IMR-90 (cell line): ENCODE results near the gene RPS2. TPM values are rescaled to one million over a fixed set of nuclear protein-coding genes. Genes with fewer than 3 reads are reported as not detected.

Source experiments
- ATAC-seq: fragments of 200-7000 bp; cut with Tn5 transposase; 2 replicates; pipeline ENCODE4 v1.9.1; 2020; ENCODE audit warnings: low read depth, mild to moderate bottlenecking, moderate library complexity
- BruUV-seq: library from RNA; stranded (reverse); fragments of 400-500 nt; replicated peaks from 2 replicates; lab custom pipeline; 2021; lab: Mats Ljungman, UMichigan
- CTCF ChIA-PET: fragments of 300-600 bp; formaldehyde crosslinking; extraction: SDS; loops from one replicate; lab custom pipeline; 2021; ENCODE audit warnings: antibody characterized with exemption; lab: Yijun Ruan, JAX
- POLR2A ChIA-PET: fragments of 300-600 bp; sonication (Branson Sonifier 250); formaldehyde crosslinking; loops from one replicate; lab custom pipeline; 2022; ENCODE audit warnings: antibody characterized with exemption; ENCODE audit not compliant: unreplicated experiment; lab: Charles Lee
- DNase-seq: peaks from one replicate; pipeline ENCODE4 v3.0.0; 2013
- H2AFZ ChIP-seq: replicated peaks from 2 replicates; pipeline ENCODE3; 2013; ENCODE audit warnings: low read length, mild to moderate bottlenecking; ENCODE audit not compliant: poor library complexity
- H2AK5ac ChIP-seq: 2 replicates; pipeline ENCODE4 v1.6.1; 2013; ENCODE audit warnings: low read depth, low read length, inconsistent platforms
- H2AK9ac ChIP-seq: replicated peaks from 2 replicates; pipeline ENCODE3; 2013; ENCODE audit warnings: mild to moderate bottlenecking, low read depth, low read length, moderate library complexity; ENCODE audit not compliant: poor library complexity
- H2BK120ac ChIP-seq: 2 replicates; pipeline ENCODE4 v1.6.1; 2013; ENCODE audit warnings: low read depth, low read length, inconsistent platforms
- H2BK15ac ChIP-seq: 3 replicates; pipeline ENCODE4 v1.6.1; 2013; ENCODE audit warnings: low read depth, low read length, inconsistent platforms
- H2BK20ac ChIP-seq: 2 replicates; pipeline ENCODE4 v1.6.1; 2013; ENCODE audit warnings: low read depth, mild to moderate bottlenecking, inconsistent platforms, low read length, moderate library complexity
- H2BK5ac ChIP-seq: 2 replicates; pipeline ENCODE4 v1.6.1; 2013; ENCODE audit warnings: mild to moderate bottlenecking, low read depth, low read length, inconsistent platforms; ENCODE audit not compliant: poor library complexity, severe bottlenecking
- H3K14ac ChIP-seq: replicated peaks from 2 replicates; pipeline ENCODE4 v1.6.1; 2013; ENCODE audit warnings: low read depth, low read length, inconsistent platforms
- H3K18ac ChIP-seq: 2 replicates; pipeline ENCODE4 v1.6.1; 2013; ENCODE audit warnings: low read depth, low read length, control low read depth
- H3K23ac ChIP-seq: 2 replicates; pipeline ENCODE4 v1.6.1; 2013; ENCODE audit warnings: low read depth, low read length, inconsistent platforms
- H3K27ac ChIP-seq: 2 replicates; pipeline ENCODE4 v1.5.1; 2013; ENCODE audit warnings: mild to moderate bottlenecking, control low read depth, low read length; ENCODE audit not compliant: insufficient read depth
- H3K27me3 ChIP-seq: 2 replicates; pipeline ENCODE4 v1.6.1; 2013; ENCODE audit warnings: low read length; ENCODE audit not compliant: control insufficient read depth, insufficient read depth
- H3K36me3 ChIP-seq: 2 replicates; pipeline ENCODE4 v1.6.1; 2013; ENCODE audit warnings: low read length, mixed read lengths; ENCODE audit not compliant: control insufficient read depth, insufficient read depth
- H3K4ac ChIP-seq: 2 replicates; pipeline ENCODE4 v1.6.1; 2013; ENCODE audit warnings: low read depth, low read length, inconsistent platforms
- H3K4me1 ChIP-seq: 2 replicates; pipeline ENCODE4 v1.6.1; 2013; ENCODE audit warnings: low read length, mixed read lengths; ENCODE audit not compliant: control insufficient read depth, insufficient read depth
- H3K4me2 ChIP-seq: 2 replicates; pipeline ENCODE4 v1.6.1; 2013; ENCODE audit warnings: low read depth, mild to moderate bottlenecking, control low read depth, low read length, moderate library complexity
- H3K4me3 ChIP-seq: 2 replicates; pipeline ENCODE4 v1.5.1; 2013; ENCODE audit warnings: low read depth, mild to moderate bottlenecking, control low read depth, low read length, moderate library complexity; ENCODE audit not compliant: insufficient read depth
- H3K56ac ChIP-seq: 2 replicates; pipeline ENCODE4 v1.6.1; 2013; ENCODE audit warnings: low read length, inconsistent platforms; ENCODE audit not compliant: insufficient read depth; ENCODE audit errors: extremely low read depth
- H3K79me1 ChIP-seq, 2 experiments: 2 replicates each; pipeline ENCODE4 v1.6.1; 2013; ENCODE audit warnings: low read length in 2 of 2, inconsistent platforms in 1 of 2, low read depth in 1 of 2
- H3K9ac ChIP-seq: 2 replicates; pipeline ENCODE4 v1.6.1; 2013; ENCODE audit warnings: low read depth, low read length, control low read depth
- H3K9me1 ChIP-seq: 2 replicates; pipeline ENCODE4 v1.6.1; 2013; ENCODE audit warnings: low read length, inconsistent platforms; ENCODE audit not compliant: insufficient read depth
- H3K9me3 ChIP-seq: 2 replicates; pipeline ENCODE4 v1.6.1; 2013; ENCODE audit warnings: low read length; ENCODE audit not compliant: control insufficient read depth, insufficient read depth
- H4K20me1 ChIP-seq: 2 replicates; pipeline ENCODE4 v1.6.1; 2013; ENCODE audit warnings: low read length, inconsistent platforms; ENCODE audit not compliant: insufficient read depth
- H4K5ac ChIP-seq: 2 replicates; pipeline ENCODE4 v1.6.1; 2013; ENCODE audit warnings: mild to moderate bottlenecking, low read depth, low read length, control low read depth
- H4K8ac ChIP-seq, 2 experiments: 2 replicates each; pipeline ENCODE4 v1.6.1; 2013; ENCODE audit warnings: low read depth in 2 of 2, low read length in 2 of 2, control low read depth in 1 of 2, inconsistent platforms in 1 of 2
- H4K91ac ChIP-seq: 2 replicates; pipeline ENCODE4 v1.6.1; 2013; ENCODE audit warnings: low read depth, low read length, inconsistent platforms; ENCODE audit not compliant: insufficient read depth
- BHLHE40 ChIP-seq: fragments of 150-350 bp; IDR thresholded peaks from 2 replicates; pipeline ENCODE4 v1.6.1; 2016; ENCODE audit warnings: mild to moderate bottlenecking, low read depth, low read length
- CEBPB ChIP-seq: IDR thresholded peaks from 2 replicates; pipeline ENCODE4 v1.6.1; 2012; ENCODE audit warnings: low read depth, low read length, improper control_type of control experiment
- ELK1 ChIP-seq: fragments of 150-350 bp; IDR thresholded peaks from 2 replicates; pipeline ENCODE4 v1.6.1; 2016; ENCODE audit warnings: low read depth, mild to moderate bottlenecking, low read length, moderate library complexity, borderline replicate concordance
- FOS ChIP-seq: fragments of 150-350 bp; IDR thresholded peaks from 2 replicates; pipeline ENCODE4 v1.6.1; 2016; ENCODE audit warnings: low read depth, low read length
- MAFK ChIP-seq: IDR thresholded peaks from 2 replicates; pipeline ENCODE4 v1.6.1; 2012; ENCODE audit warnings: low read depth, low read length, improper control_type of control experiment
- MAZ ChIP-seq: IDR thresholded peaks from 2 replicates; pipeline ENCODE4 v1.6.1; 2012; ENCODE audit warnings: low read depth, mild to moderate bottlenecking, low read length, improper control_type of control experiment, moderate library complexity, borderline replicate concordance
- MXI1 ChIP-seq: IDR thresholded peaks from 2 replicates; pipeline ENCODE4 v1.6.1; 2012; ENCODE audit warnings: low read depth, mild to moderate bottlenecking, low read length, moderate library complexity, borderline replicate concordance
- NFE2L2 ChIP-seq: fragments of 150-350 bp; IDR thresholded peaks from 2 replicates; pipeline ENCODE4 v1.6.1; 2016; ENCODE audit warnings: low read depth, mild to moderate bottlenecking, low read length
- RAD21 ChIP-seq: IDR thresholded peaks from 2 replicates; pipeline ENCODE4 v1.6.1; 2012; ENCODE audit warnings: low read length, improper control_type of control experiment
- RCOR1 ChIP-seq: IDR thresholded peaks from 2 replicates; pipeline ENCODE4 v1.6.1; 2012; ENCODE audit warnings: mild to moderate bottlenecking, low read length, improper control_type of control experiment; ENCODE audit not compliant: insufficient replicate concordance
- SMC3 ChIP-seq: fragments of 150-350 bp; IDR thresholded peaks from 2 replicates; pipeline ENCODE4 v1.6.1; 2016; ENCODE audit warnings: low read depth, mild to moderate bottlenecking, antibody characterized with exemption, low read length, moderate library complexity
- WGBS, 2 experiments: methylation state at CpG; one replicate each; pipeline versions ENCODE4 v1.1.5 to v1.1.7; 2013; ENCODE audit warnings: missing lambda C conversion rate in 2 of 2; ENCODE audit not compliant: insufficient read length in 1 of 2; ENCODE audit errors: extremely low coverage in 2 of 2; 5-methylcytosine and 5-hydroxymethylcytosine counted together
- dilution Hi-C: fragments of 300-500 bp; cut with HindIII; formaldehyde crosslinking; loops from one replicate; pipeline ENCODE4 v1.14.3; 2018; ENCODE audit warnings: low sequenced_read_pairs; ENCODE audit not compliant: unreplicated experiment
- in situ Hi-C: fragments of 300-500 bp; cut with MboI; formaldehyde crosslinking; loops from 3 replicates; pipeline ENCODE4 v1.14.3; 2019; ENCODE audit warnings: low sequenced_read_pairs, inconsistent platforms, mixed read lengths
- intact Hi-C: fragments of 100-400 bp; cut with micrococcal nuclease; formaldehyde crosslinking; loops from 2 replicates; pipeline ENCODE4 v1.10.0; 2022
- polyA plus RNA-seq, 3 experiments: library from polyadenylated mRNA; depleted of rRNA; stranded (reverse); fragments of >200 nt; gene quantifications; 2 replicates each; pipeline ENCODE4 v1.2.3, GENCODE V29; 2012; ENCODE audit warnings: low replicate concordance in 1 of 3
- total RNA-seq: library from RNA; depleted of rRNA; stranded (reverse); fragments of >200 nt; gene quantifications from 2 replicates; pipeline ENCODE4 v1.2.3, GENCODE V29; 2012

RPS2 gene
- total and polyA plus RNA-seq, 2 of the 4 experiments (the other 2 are of a cell fraction): 2,703 to 6,941 TPM

GRCh38 chr16:1949507-1949906 is 15.1 kb downstream of the RPS2 start:
- in situ Hi-C loops (no loop called here), dilution Hi-C loops (no loop called here), intact Hi-C loops (no loop called here)
- Histone ChIP-seq H3K4ac (no peak overlapping the region), H4K91ac (no peak overlapping the region), H3K4me3 (no peak overlapping the region), H3K18ac (no peak overlapping the region), H3K27ac (no peak overlapping the region), H3K14ac (no peak overlapping the region), H4K8ac (no peak overlapping the region), H3K9ac (no peak overlapping the region), H4K20me1 (no peaks in the 10 kb centered on the region), H3K23ac (no peak overlapping the region), H2BK20ac (no peak overlapping the region), H2AFZ (no peak overlapping the region), H3K4me2 (no peak overlapping the region), H3K27me3 (no peaks in the 10 kb centered on the region), H3K36me3 (no peaks in the 10 kb centered on the region), H3K9me3 (no peaks in the 10 kb centered on the region), H2BK120ac (no peak overlapping the region), H2AK9ac (no peak overlapping the region), H3K56ac (no peak overlapping the region), H3K79me1 (no peaks in the 10 kb centered on the region), H2BK5ac (no peak overlapping the region), H3K9me1 (no peaks in the 10 kb centered on the region), H2AK5ac (no peak overlapping the region), H4K5ac (no peak overlapping the region), H3K4me1 (no peaks in the 10 kb centered on the region), H2BK15ac (no peak overlapping the region)
- ATAC-seq: no peak
- BruUV-seq: no TSS peak
- CTCF ChIA-PET: no interaction called here
- no peak for TF ChIP-seq FOS
- TF ChIP-seq BHLHE40: no peak
- no peak for TF ChIP-seq RCOR1
- TF ChIP-seq MAZ: no peak
- TF ChIP-seq RAD21: no peak
- TF ChIP-seq SMC3: no peak
- no peak for TF ChIP-seq MAFK
- TF ChIP-seq CEBPB: no peak
- no peak for TF ChIP-seq ELK1
- TF ChIP-seq NFE2L2: no peak
- TF ChIP-seq MXI1: no peak
- POLR2A ChIA-PET: interaction anchor here (1.0 kb wide), 1 partner anchor 15 kb away, joined by 3 read pairs; the partner anchor contains the start of gene RPS2
- WGBS, 2 experiments: 60% methylated on average over 1 of the region's 11 CpGs; no CpG with 5 or more reads in 1 of the 2 experiments
- DNase-seq: no peak
